HT-29 (cell line): Measurements from ENCODE around the gene PRMT1. TPM values are rescaled to one million over a fixed set of nuclear protein-coding genes. Genes with fewer than 3 reads are reported as not detected.
"Not testable (repeated sequence)": the region's sequence is repeated elsewhere in the genome, so short reads cannot be mapped to it uniquely, and the experiment has no call there.

Source experiments
- DNase-seq: peaks from one replicate; pipeline ENCODE4 v3.0.0-alpha.2; 2015; ENCODE audit warnings: low spot score
- small RNA-seq: library from RNA; depleted of rRNA; stranded (forward); fragments of <200 nt; gene quantifications from one replicate; pipeline ENCODE3, GENCODE V24; 2014
- total RNA-seq: library from RNA; depleted of rRNA; stranded (reverse); fragments of >200 nt; shearing (Covaris generic); gene quantifications from 2 replicates; pipeline ENCODE4 v1.2.3, GENCODE V29; 2014; rRNA removed

The PRMT1 gene
- total RNA-seq, 1 experiment from 2014 or later, result 922 TPM

GRCh38 chr19:49718511-49718910, 41.4 kb downstream of the PRMT1 start:
- no peak for DNase-seq

DNA sequence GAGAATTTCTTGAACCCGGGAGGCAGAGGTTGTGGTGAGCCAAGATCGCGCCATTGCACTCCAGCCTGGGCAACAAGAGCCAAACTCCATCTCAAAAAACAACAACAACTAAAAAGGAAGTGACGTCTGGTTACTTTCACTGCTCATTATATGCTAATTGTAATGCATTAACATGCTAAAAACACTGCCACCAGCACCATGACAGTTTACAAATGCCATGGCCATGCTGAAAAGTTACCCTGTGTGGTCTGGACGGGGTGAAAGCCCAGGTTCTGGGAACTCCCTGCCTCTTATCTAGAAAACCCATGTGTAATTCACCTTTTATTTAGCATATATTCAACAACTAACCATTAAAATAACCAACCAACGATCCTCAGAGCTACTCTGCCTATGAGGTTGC, 41.9 kb downstream of the PRMT1 start:
- no peak for DNase-seq

- DNase-seq, result not testable (repeated sequence)
Observed at GRCh38 chr19:49719420-49719819, 42.3 kb downstream of the PRMT1 start.

DNA sequence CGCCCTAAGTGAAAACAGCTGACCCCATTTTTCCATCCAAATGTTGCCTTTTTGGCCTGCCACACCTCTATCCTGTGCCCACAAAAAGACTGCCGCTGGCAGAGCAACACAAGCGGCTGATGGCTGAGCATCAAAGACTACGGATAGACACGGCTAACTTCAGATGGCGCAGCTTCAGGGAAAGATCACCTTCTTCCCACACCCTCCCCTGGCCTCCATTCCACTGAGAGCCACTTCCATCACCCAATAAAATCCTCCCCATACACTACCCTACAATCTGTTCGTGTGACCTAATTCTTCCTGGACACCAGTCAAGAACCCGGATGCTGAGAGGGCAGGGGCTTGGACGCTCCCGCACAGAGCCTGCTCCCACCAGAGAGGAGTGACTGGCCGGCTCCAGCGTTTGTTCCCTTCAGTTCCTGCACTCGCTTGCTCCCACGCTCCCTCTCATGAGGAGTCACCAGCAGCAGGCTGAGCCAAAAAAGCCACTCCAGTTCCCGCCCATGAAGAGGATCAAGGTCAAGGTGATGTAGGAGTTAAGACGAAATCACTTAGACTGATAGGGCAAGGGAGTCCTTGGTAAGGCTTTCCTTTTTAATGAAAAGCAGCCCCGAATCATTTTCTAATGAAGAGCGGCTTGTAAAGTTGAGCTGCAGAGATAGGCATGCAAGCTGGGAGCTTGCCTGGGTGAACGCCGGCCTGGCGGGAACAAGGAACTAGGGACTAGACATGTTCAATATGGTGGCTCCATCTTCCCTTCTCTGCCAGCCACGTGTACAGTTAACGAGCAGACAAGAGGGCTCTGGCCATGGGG, 50.4 kb downstream of the PRMT1 start:
- no peak for DNase-seq

GRCh38 chr19:49730166-49730565, 53.1 kb downstream of the PRMT1 start:
- no peak for DNase-seq

Small RNA genes within 50 kb of the gene (small RNA-seq; reads per million reads assigned to genes)
- gene MIR5088, result not detected

Other genes starting within 250 kb of the PRMT1 start
- 0.13 and 0.18 TPM in 2 replicates for gene SLC17A7, start 235.7 kb upstream of the PRMT1 start, total RNA-seq
- gene PIH1D1, start 225.5 kb upstream of the PRMT1 start, total RNA-seq, result 337 and 351 TPM in 2 replicates
- gene ALDH16A1, start 224.0 kb upstream of the PRMT1 start, total RNA-seq, result 214 and 224 TPM in 2 replicates
- 1.6 and 2.1 TPM in 2 replicates for gene FLT3LG, start 203.1 kb upstream of the PRMT1 start, total RNA-seq
- 7,406 and 7,983 TPM in 2 replicates for gene RPL13A, start 189.7 kb upstream of the PRMT1 start, total RNA-seq
- 5,724 and 5,984 TPM in 2 replicates for gene RPS11, start 180.8 kb upstream of the PRMT1 start, total RNA-seq
- 150 and 176 TPM in 2 replicates for gene FCGRT, start 164.6 kb upstream of the PRMT1 start, total RNA-seq
- gene RCN3, start 149.3 kb upstream of the PRMT1 start, total RNA-seq, result 17.6 and 25.6 TPM in 2 replicates
- gene NOSIP, start 96.7 kb upstream of the PRMT1 start, total RNA-seq, result 247 and 262 TPM in 2 replicates
- 25.8 and 26.3 TPM in 2 replicates for gene PRRG2, start 96.0 kb upstream of the PRMT1 start, total RNA-seq
- 15.0 and 15.3 TPM in 2 replicates for gene PRR12, start 86.1 kb upstream of the PRMT1 start, total RNA-seq
- 33.1 and 45.2 TPM in 2 replicates for gene RRAS, start 37.1 kb upstream of the PRMT1 start, total RNA-seq
- gene SCAF1, start 35.1 kb upstream of the PRMT1 start, total RNA-seq, result 58.6 and 67.6 TPM in 2 replicates
- gene IRF3, start 11.4 kb upstream of the PRMT1 start, total RNA-seq, result 380 and 432 TPM in 2 replicates
- 78.2 and 100 TPM in 2 replicates for gene BCL2L12, start 11.3 kb upstream of the PRMT1 start, total RNA-seq
- 9.2 and 10.0 TPM in 2 replicates for gene ADM5, start 12.3 kb downstream of the PRMT1 start, total RNA-seq
- 0.47 and 1.4 TPM in 2 replicates for gene CPT1C, start 13.8 kb downstream of the PRMT1 start, total RNA-seq
- not detected in 2 replicates for gene TSKS, start 86.0 kb downstream of the PRMT1 start, total RNA-seq
- 122 and 131 TPM in 2 replicates for gene AP2A1, start 89.7 kb downstream of the PRMT1 start, total RNA-seq
- 2.0 and 3.1 TPM in 2 replicates for gene FUZ, start 136.0 kb downstream of the PRMT1 start, total RNA-seq
- 88.3 and 91.9 TPM in 2 replicates for gene MED25, start 141.0 kb downstream of the PRMT1 start, total RNA-seq
- 188 and 218 TPM in 2 replicates for gene PTOV1, start 173.9 kb downstream of the PRMT1 start, total RNA-seq
- gene PNKP, start 190.3 kb downstream of the PRMT1 start, total RNA-seq, result 215 and 243 TPM in 2 replicates
- 89.9 and 96.4 TPM in 2 replicates for gene AKT1S1, start 200.1 kb downstream of the PRMT1 start, total RNA-seq
- 34.5 and 38.4 TPM in 2 replicates for gene TBC1D17, start 200.4 kb downstream of the PRMT1 start, total RNA-seq
- gene IL4I1, start 219.6 kb downstream of the PRMT1 start, total RNA-seq, result 1.1 and 2.3 TPM in 2 replicates